Calu3 (cell line): ENCODE data around the gene EYS. TPM values are rescaled to one million over a fixed set of nuclear protein-coding genes. Genes with fewer than 3 reads are reported as not detected.

ENCODE experiments used
- BruUV-seq: library from RNA; stranded (reverse); fragments of 400-500 nt; replicated peaks from 2 replicates; lab custom pipeline; 2021; lab: Mats Ljungman, UMichigan
- CTCF ChIA-PET: fragments of 300-600 bp; sonication (Branson Sonifier 250); formaldehyde crosslinking; loops from one replicate; lab custom pipeline; 2022; ENCODE audit warnings: antibody characterized with exemption; lab: Charles Lee
- DNase-seq: peaks from one replicate; pipeline ENCODE4 v3.0.0; 2022
- H3K27ac Mint-ChIP-seq: one replicate; pipeline ENCODE4 v1.8.0; 2022; ENCODE audit warnings: mixed read lengths; ENCODE audit not compliant: unreplicated experiment
- H3K27me3 Mint-ChIP-seq: one replicate; pipeline ENCODE4 v1.8.0; 2022; ENCODE audit warnings: mixed read lengths; ENCODE audit not compliant: unreplicated experiment
- H3K36me3 Mint-ChIP-seq: one replicate; pipeline ENCODE4 v1.8.0; 2022; ENCODE audit warnings: mild to moderate bottlenecking, moderate library complexity, mixed read lengths; ENCODE audit not compliant: insufficient read depth, unreplicated experiment
- H3K4me1 Mint-ChIP-seq: one replicate; pipeline ENCODE4 v1.8.0; 2022; ENCODE audit warnings: mild to moderate bottlenecking, low read depth, mixed read lengths; ENCODE audit not compliant: unreplicated experiment
- H3K4me3 Mint-ChIP-seq: one replicate; pipeline ENCODE4 v1.8.0; 2022; ENCODE audit warnings: mild to moderate bottlenecking, low read depth, moderate library complexity, mixed read lengths; ENCODE audit not compliant: unreplicated experiment
- H3K9me3 Mint-ChIP-seq: one replicate; pipeline ENCODE4 v1.8.0; 2022; ENCODE audit warnings: low read depth, mixed read lengths; ENCODE audit not compliant: unreplicated experiment
- CTCF ChIP-seq: fragments of 200-600 bp; IDR thresholded peaks from one replicate; pipeline ENCODE4 v1.8.0; 2022; ENCODE audit warnings: antibody characterized with exemption; ENCODE audit not compliant: unreplicated experiment
- intact Hi-C: fragments of 100-400 bp; cut with micrococcal nuclease; formaldehyde crosslinking; loops from one replicate; pipeline ENCODE4 v1.10.0; 2022; ENCODE audit not compliant: unreplicated experiment
- total RNA-seq: library from RNA; stranded (reverse); gene quantifications from 2 replicates; pipeline ENCODE4 v1.2.3, GENCODE V29; 2022

Gene EYS
- total RNA-seq, 1 experiment from 2014 or later, result not detected

GRCh38 chr6:65182681-65183080 is 524.3 kb downstream of the EYS start:
- Mint-ChIP-seq H3K27me3 (no peaks in the 10 kb centered on the region), H3K27ac (no peak overlapping the region), H3K4me1 (no peaks in the 10 kb centered on the region), H3K4me3 (no peak overlapping the region), H3K36me3 (no peaks in the 10 kb centered on the region), H3K9me3 (peaks cover 2% of the 10 kb centered on the region)
- DNase-seq, result no peak
- no peak for TF ChIP-seq CTCF
- intact Hi-C loops, result no loop called here
- CTCF ChIA-PET, result no interaction called here
- BruUV-seq, result no TSS peak

- peaks cover 6% of the 10 kb centered on the region for H3K9me3 Mint-ChIP-seq
- H3K4me3 Mint-ChIP-seq, result no peak overlapping the region
- H3K36me3 Mint-ChIP-seq, result no peaks in the 10 kb centered on the region
- no peaks in the 10 kb centered on the region for H3K27me3 Mint-ChIP-seq
- no peaks in the 10 kb centered on the region for H3K4me1 Mint-ChIP-seq
- TF ChIP-seq CTCF, result no peak
- CTCF ChIA-PET, result no interaction called here
- H3K27ac Mint-ChIP-seq, result no peak overlapping the region
- intact Hi-C loops, result no loop called here
- no peak for DNase-seq
- no TSS peak for BruUV-seq
Observed at GRCh38 chr6:65170273-65170672, 536.8 kb downstream of the EYS start.

- H3K27me3 Mint-ChIP-seq, result no peaks in the 10 kb centered on the region
- peaks cover 10% of the 10 kb centered on the region for H3K9me3 Mint-ChIP-seq
- no peak for TF ChIP-seq CTCF
- BruUV-seq, result no TSS peak
- no peak overlapping the region for H3K4me3 Mint-ChIP-seq
- H3K36me3 Mint-ChIP-seq, result no peaks in the 10 kb centered on the region
- H3K4me1 Mint-ChIP-seq, result no peaks in the 10 kb centered on the region
- intact Hi-C loops, result no loop called here
- CTCF ChIA-PET, result no interaction called here
- no peak overlapping the region for H3K27ac Mint-ChIP-seq
- DNase-seq, result no peak
Observed at GRCh38 chr6:65161661-65162060, 545.4 kb downstream of the EYS start.

- CTCF ChIA-PET, result no interaction called here
- no TSS peak for BruUV-seq
- H3K4me1 Mint-ChIP-seq, result no peaks in the 10 kb centered on the region
- no peaks in the 10 kb centered on the region for H3K36me3 Mint-ChIP-seq
- peaks cover 15% of the 10 kb centered on the region for H3K9me3 Mint-ChIP-seq
- H3K27me3 Mint-ChIP-seq, result no peaks in the 10 kb centered on the region
- DNase-seq, result no peak
- H3K4me3 Mint-ChIP-seq, result no peak overlapping the region
- intact Hi-C loops, result no loop called here
- no peak for TF ChIP-seq CTCF
- H3K27ac Mint-ChIP-seq, result no peak overlapping the region
Observed at GRCh38 chr6:65157025-65157424, 550.0 kb downstream of the EYS start.

GRCh38 chr6:65155083-65155482 is 551.9 kb downstream of the EYS start:
- intact Hi-C loops, result no loop called here
- no peaks in the 10 kb centered on the region for H3K36me3 Mint-ChIP-seq
- H3K27ac Mint-ChIP-seq, result no peak overlapping the region
- no peak overlapping the region for H3K4me3 Mint-ChIP-seq
- H3K4me1 Mint-ChIP-seq, result no peaks in the 10 kb centered on the region
- no peak for TF ChIP-seq CTCF
- DNase-seq, result no peak
- no TSS peak for BruUV-seq
- CTCF ChIA-PET, result no interaction called here
- no peaks in the 10 kb centered on the region for H3K27me3 Mint-ChIP-seq
- peaks cover 18% of the 10 kb centered on the region for H3K9me3 Mint-ChIP-seq
